Endothelial cell of umbilical vein (primary cell): ENCODE data around the gene LRRK1. TPM values are rescaled to one million over a fixed set of nuclear protein-coding genes. Genes with fewer than 3 reads are reported as not detected.
A peak's percentile ranks its signal among the peaks of the same experiment; 100 is the strongest.

Source experiments
- BruUV-seq: library from RNA; stranded (reverse); fragments of 400-500 nt; replicated peaks from 2 replicates; lab custom pipeline; 2021; lab: Mats Ljungman, UMichigan
- CTCF ChIA-PET: fragments of 300-600, 350-600 bp; sonication (Branson Sonifier 250); formaldehyde crosslinking; loops from one replicate; lab custom pipeline; 2021; ENCODE audit warnings: antibody characterized with exemption, inconsistent platforms; lab: Charles Lee
- POLR2A ChIA-PET: fragments of 300-600, 350-600 bp; sonication (Branson Sonifier 250); formaldehyde crosslinking; loops from one replicate; lab custom pipeline; 2021; ENCODE audit warnings: antibody characterized with exemption, inconsistent platforms; lab: Charles Lee
- DNase-seq: peaks from one replicate; pipeline ENCODE4 v3.0.0-alpha.2; 2011; ENCODE audit warnings: low read depth, low spot score
- FAIRE-seq: peaks from 2 replicates; lab custom pipeline; 2011; peaks lifted over from hg19 to GRCh38; lab: Jason Lieb, UNC
- H2AFZ ChIP-seq: 2 replicates; pipeline ENCODE4 v1.6.0; 2012; ENCODE audit warnings: low read depth, low read length, control low read depth, inconsistent platforms
- H3K27ac ChIP-seq: 2 replicates; pipeline ENCODE4 v1.5.1; 2011; ENCODE audit warnings: low read depth, mild to moderate bottlenecking, control low read depth, low read length, moderate library complexity; ENCODE audit not compliant: insufficient read depth
- H3K27me3 ChIP-seq, 2 experiments: 2 replicates each; pipeline versions ENCODE4 v1.6.0 to v1.6.1; 2011; ENCODE audit warnings: low read length in 2 of 2, mixed read lengths in 1 of 2; ENCODE audit not compliant: control insufficient read depth in 2 of 2, insufficient read depth in 2 of 2
- H3K36me3 ChIP-seq, 2 experiments: 2 replicates in 1 of 2; 3 replicates in 1 of 2; pipeline ENCODE4 v1.5.1; 2011; ENCODE audit warnings: low read length in 2 of 2, mild to moderate bottlenecking in 1 of 2, moderate library complexity in 1 of 2; ENCODE audit not compliant: control insufficient read depth in 2 of 2, insufficient read depth in 2 of 2; ENCODE audit errors: extremely low read depth in 1 of 2
- H3K4me1 ChIP-seq: 3 replicates; pipeline ENCODE4 v1.5.1; 2011; ENCODE audit warnings: mild to moderate bottlenecking, low read length; ENCODE audit not compliant: control insufficient read depth, insufficient read depth; ENCODE audit errors: extremely low read depth
- H3K4me2 ChIP-seq: 2 replicates; pipeline ENCODE4 v1.6.1; 2011; ENCODE audit warnings: low read length, control low read depth, mixed read lengths; ENCODE audit not compliant: insufficient read depth
- H3K4me3 ChIP-seq, 3 experiments: fragments of 200-600 bp in 1 of 3; sonication (generic), shearing (Covaris generic) in 1 of 3; replicated peaks in 1 of 3; 2 replicates each; pipeline ENCODE4 v1.5.1; 2011 to 2016; ENCODE audit warnings: control low read depth in 3 of 3, low read length in 3 of 3, mild to moderate bottlenecking in 2 of 3, inconsistent platforms in 1 of 3, low read depth in 1 of 3, moderate library complexity in 1 of 3; ENCODE audit not compliant: insufficient read depth in 1 of 3
- H3K79me2 ChIP-seq: 2 replicates; pipeline ENCODE4 v1.6.0; 2012; ENCODE audit warnings: low read length, inconsistent platforms; ENCODE audit not compliant: control insufficient read depth, insufficient read depth
- H3K9ac ChIP-seq: replicated peaks from 2 replicates; pipeline ENCODE3; 2011; ENCODE audit warnings: low read length, control low read depth; ENCODE audit not compliant: insufficient read depth; ENCODE audit errors: extremely low read depth
- H3K9me1 ChIP-seq: replicated peaks from 3 replicates; pipeline ENCODE4 v1.6.0; 2011; ENCODE audit warnings: mild to moderate bottlenecking, low read length; ENCODE audit not compliant: control insufficient read depth, insufficient read depth; ENCODE audit errors: extremely low read depth
- H3K9me3 ChIP-seq: replicated peaks from 2 replicates; pipeline ENCODE4 v1.5.1; 2012; ENCODE audit warnings: low read length, inconsistent platforms; ENCODE audit not compliant: control insufficient read depth, insufficient read depth
- H4K20me1 ChIP-seq: replicated peaks from 2 replicates; pipeline ENCODE3; 2011; ENCODE audit warnings: mild to moderate bottlenecking, low read length; ENCODE audit not compliant: control insufficient read depth, insufficient read depth; ENCODE audit errors: extremely low read depth
- CTCF ChIP-seq, 2 donors: IDR thresholded peaks; 1 replicate in 1 of 2; 2 replicates in 1 of 2; pipeline ENCODE4 v1.5.1; 2011; ENCODE audit warnings: low read length in 2 of 2, mild to moderate bottlenecking in 2 of 2, moderate library complexity in 2 of 2, control low read depth in 1 of 2, inconsistent platforms in 1 of 2, low read depth in 1 of 2; ENCODE audit not compliant: insufficient read depth in 1 of 2; ENCODE audit errors: extremely low read depth in 1 of 2
- EZH2 ChIP-seq: IDR thresholded peaks from 2 replicates; pipeline ENCODE4 v1.6.1; 2012; ENCODE audit warnings: borderline replicate concordance, low read depth, mild to moderate bottlenecking, moderate library complexity, low read length, inconsistent platforms; ENCODE audit not compliant: severe bottlenecking
- FOS ChIP-seq: IDR thresholded peaks from 2 replicates; pipeline ENCODE4 v1.6.1; 2011; ENCODE audit warnings: mild to moderate bottlenecking, low read length, moderate library complexity, borderline replicate concordance; ENCODE audit not compliant: insufficient read depth
- GATA2 ChIP-seq: IDR thresholded peaks from 2 replicates; pipeline ENCODE4 v1.7.0; 2011; ENCODE audit warnings: low read depth, mild to moderate bottlenecking, moderate library complexity, mixed read lengths, low read length; ENCODE audit not compliant: insufficient read length, insufficient read depth
- JUN ChIP-seq: IDR thresholded peaks from 2 replicates; pipeline ENCODE4 v1.6.1; 2011; ENCODE audit warnings: borderline replicate concordance, low read depth; ENCODE audit not compliant: insufficient read length, insufficient read depth
- MAX ChIP-seq: IDR thresholded peaks from 2 replicates; pipeline ENCODE4 v1.6.1; 2011; ENCODE audit not compliant: insufficient read depth, insufficient read length
- MYC ChIP-seq: IDR thresholded peaks from one replicate; pipeline ENCODE4 v1.6.1; 2011; ENCODE audit warnings: mild to moderate bottlenecking, low read depth, low read length
- POLR2A ChIP-seq: IDR thresholded peaks from 2 replicates; pipeline ENCODE4 v1.6.1; 2012; ENCODE audit warnings: low read depth, mild to moderate bottlenecking, control low read depth, low read length
- POLR2AphosphoS5 ChIP-seq: IDR thresholded peaks from 2 replicates; pipeline ENCODE4 v1.6.1; 2012; ENCODE audit warnings: low read depth, mild to moderate bottlenecking, control low read depth, low read length, moderate library complexity; ENCODE audit not compliant: insufficient read depth
- dilution Hi-C: fragments of 300-500 bp; cut with MboI; formaldehyde crosslinking; loops from one replicate; pipeline ENCODE4 v1.15.0; 2019; ENCODE audit warnings: low sequenced_read_pairs; ENCODE audit not compliant: extremely low pct_ligation_motif_present
- intact Hi-C: fragments of 100-400 bp; cut with micrococcal nuclease; formaldehyde crosslinking; loops from one replicate; pipeline ENCODE4 v1.10.0; 2022
- polyA plus RNA-seq, 4 experiments: library from polyadenylated mRNA; depleted of rRNA in 3 of 4; stranded (reverse) in 3 of 4; unstranded in 1 of 4; fragments of >200 nt; gene quantifications; 2 replicates each; pipeline versions ENCODE4 v1.2.1 to v1.2.3, GENCODE V29; 2011 to 2012; ENCODE audit warnings: missing spikeins in 1 of 4
- total RNA-seq: library from RNA; stranded (reverse); gene quantifications from 2 replicates; pipeline ENCODE4 v1.2.3, GENCODE V29; 2021

LRRK1 gene
- total and polyA plus RNA-seq, 2 donors (not counting 3 experiments of a cell fraction or from before 2014, with no cell fraction given) = 11.0 to 22.1 TPM

GRCh38 chr15:100902436-100903167 lies 16.6 kb upstream of the LRRK1 start:
- no peaks in the 10 kb centered on the region for H4K20me1 ChIP-seq
- H3K27me3 ChIP-seq = no peaks in the 10 kb centered on the region
- ChIA-PET CTCF (interaction anchor here (1.2 to 5.1 kb wide), 5 partner anchors 9 to 104 kb away, joined by 3 to 53 read pairs (median 8); partner anchors contain the start of gene LRRK1), POLR2A (interaction anchor here (0.7 to 1.4 kb wide), 2 partner anchors 16 to 181 kb away, joined by 3 read pairs; no protein-coding TSS in a partner anchor)
- H3K36me3 ChIP-seq = no peaks in the 10 kb centered on the region
- DNase-seq (peak; percentile 90), FAIRE-seq (peak; percentile 95)
- H3K9me1 ChIP-seq = no peaks in the 10 kb centered on the region
- no TSS peak for BruUV-seq
- peak overlapping the region; percentile 93 for H2AFZ ChIP-seq
- dilution Hi-C loops = no loop called here
- H3K79me2 ChIP-seq = no peaks in the 10 kb centered on the region
- no peaks in the 10 kb centered on the region for H3K9me3 ChIP-seq
- intact Hi-C loops = loop anchor here (1.0 to 10.0 kb wide), 5 partner anchors 13 to 282 kb away; no protein-coding TSS in a partner anchor
- TF ChIP-seq CTCF (IDR thresholded peaks at IDR 0.05; ENCODE audit: extremely low read depth in 1 of 2, insufficient read depth in 1 of 2, low read depth in 1 of 2, low read length in 2 of 2) (no peak), JUN (peak; percentile 68), EZH2 (no peak), FOS (peak; percentile 65), GATA2 (no peak), POLR2AphosphoS5 (peak; percentile 80), POLR2A (no peak), MAX (no peak), MYC (no peak)
- H3K4me2 ChIP-seq = peak overlapping the region; percentile 63
- peak overlapping the region; percentile 66 for H3K9ac ChIP-seq
- peak overlapping the region; percentile 81 for H3K27ac ChIP-seq
- H3K4me3 ChIP-seq = peak overlapping the region in 1 of 3 experiments; percentile 15
- peaks cover 27% of the 10 kb centered on the region for H3K4me1 ChIP-seq
